HCT116 (cell line): Measurements from ENCODE around the gene STOML3.

ENCODE experiments used
- CEBPB ChIP-seq: IDR thresholded peaks from 2 replicates; pipeline ENCODE4 v1.6.1; 2012; ENCODE audit warnings: low read depth
- EZH2phosphoT487 ChIP-seq: fragments of 200-600 bp; IDR thresholded peaks from 2 replicates; pipeline ENCODE4 v1.6.1; 2018; ENCODE audit warnings: antibody characterized with exemption, borderline replicate concordance
- POLR2A ChIP-seq: IDR thresholded peaks from 2 replicates; pipeline ENCODE4 v1.7.0; 2011; ENCODE audit warnings: borderline replicate concordance; ENCODE audit not compliant: insufficient read depth, insufficient read length; ENCODE audit errors: extremely low read depth
- POLR2AphosphoS5 ChIP-seq: IDR thresholded peaks from 2 replicates; pipeline ENCODE4 v1.6.1; 2011; ENCODE audit warnings: mild to moderate bottlenecking, low read depth, low read length, moderate library complexity
- YY1 ChIP-seq: IDR thresholded peaks from 2 replicates; pipeline ENCODE4 v1.6.1; 2011; ENCODE audit warnings: low read length, low read depth, moderate library complexity, mild to moderate bottlenecking; ENCODE audit not compliant: insufficient replicate concordance; ENCODE audit errors: extremely low read depth
- TF ChIP-seq, protein P1 (sequence below), 3 experiments: fragments of 200-600 bp in 1 of 3; sonication (generic) in 1 of 3; IDR thresholded peaks in 2 of 3; conservative IDR thresholded peaks in 1 of 3; 2 replicates each; pipeline ENCODE4 v1.5.1; 2012 to 2017; ENCODE audit warnings: low read depth in 2 of 3, low read length in 2 of 3, antibody characterized with exemption in 1 of 3, borderline replicate concordance in 1 of 3, control low read depth in 1 of 3, mild to moderate bottlenecking in 1 of 3, mixed read lengths in 1 of 3, mixed run types in 1 of 3, moderate library complexity in 1 of 3; ENCODE audit not compliant: insufficient read depth in 1 of 3
- TF ChIP-seq, protein P2 (sequence below): IDR thresholded peaks from 2 replicates; pipeline ENCODE4 v1.6.1; 2011; ENCODE audit warnings: mild to moderate bottlenecking, low read length, moderate library complexity; ENCODE audit not compliant: insufficient replicate concordance; ENCODE audit errors: extremely low read depth

DNA sequence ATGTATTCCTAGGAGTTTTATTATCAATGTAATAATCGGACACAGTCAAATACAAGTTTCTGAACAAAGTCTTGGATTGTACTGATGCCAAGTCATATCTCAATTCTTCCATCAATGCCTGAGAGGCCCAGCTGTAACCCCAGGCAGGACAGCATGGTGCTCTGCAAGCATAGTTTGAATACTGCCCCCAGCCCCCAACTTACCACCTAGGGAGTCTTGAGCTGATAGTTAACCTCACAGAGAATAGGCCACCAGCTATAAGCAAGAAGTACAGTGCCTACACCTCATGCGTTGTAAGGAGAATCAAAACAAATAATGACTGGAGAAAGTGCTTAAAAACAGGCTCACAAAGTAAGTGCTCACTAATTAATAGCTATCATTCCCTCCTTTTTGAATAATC lies 44.6 kb upstream of the STOML3 start:
- TF ChIP-seq POLR2A (no peak), EZH2phosphoT487 (no peak), POLR2AphosphoS5 (no peak), CEBPB (no peak), YY1 (no peak)
- TF ChIP-seq, protein P1, sequence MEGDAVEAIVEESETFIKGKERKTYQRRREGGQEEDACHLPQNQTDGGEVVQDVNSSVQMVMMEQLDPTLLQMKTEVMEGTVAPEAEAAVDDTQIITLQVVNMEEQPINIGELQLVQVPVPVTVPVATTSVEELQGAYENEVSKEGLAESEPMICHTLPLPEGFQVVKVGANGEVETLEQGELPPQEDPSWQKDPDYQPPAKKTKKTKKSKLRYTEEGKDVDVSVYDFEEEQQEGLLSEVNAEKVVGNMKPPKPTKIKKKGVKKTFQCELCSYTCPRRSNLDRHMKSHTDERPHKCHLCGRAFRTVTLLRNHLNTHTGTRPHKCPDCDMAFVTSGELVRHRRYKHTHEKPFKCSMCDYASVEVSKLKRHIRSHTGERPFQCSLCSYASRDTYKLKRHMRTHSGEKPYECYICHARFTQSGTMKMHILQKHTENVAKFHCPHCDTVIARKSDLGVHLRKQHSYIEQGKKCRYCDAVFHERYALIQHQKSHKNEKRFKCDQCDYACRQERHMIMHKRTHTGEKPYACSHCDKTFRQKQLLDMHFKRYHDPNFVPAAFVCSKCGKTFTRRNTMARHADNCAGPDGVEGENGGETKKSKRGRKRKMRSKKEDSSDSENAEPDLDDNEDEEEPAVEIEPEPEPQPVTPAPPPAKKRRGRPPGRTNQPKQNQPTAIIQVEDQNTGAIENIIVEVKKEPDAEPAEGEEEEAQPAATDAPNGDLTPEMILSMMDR (IDR thresholded peaks at IDR 0.05 in 2 of 3, conservative IDR thresholded peaks at IDR 0.05 in 1 of 3; ENCODE audit: borderline replicate concordance in 1 of 3, insufficient read depth in 1 of 3, low read depth in 2 of 3, low read length in 2 of 3) = no peak
- TF ChIP-seq, protein P2, sequence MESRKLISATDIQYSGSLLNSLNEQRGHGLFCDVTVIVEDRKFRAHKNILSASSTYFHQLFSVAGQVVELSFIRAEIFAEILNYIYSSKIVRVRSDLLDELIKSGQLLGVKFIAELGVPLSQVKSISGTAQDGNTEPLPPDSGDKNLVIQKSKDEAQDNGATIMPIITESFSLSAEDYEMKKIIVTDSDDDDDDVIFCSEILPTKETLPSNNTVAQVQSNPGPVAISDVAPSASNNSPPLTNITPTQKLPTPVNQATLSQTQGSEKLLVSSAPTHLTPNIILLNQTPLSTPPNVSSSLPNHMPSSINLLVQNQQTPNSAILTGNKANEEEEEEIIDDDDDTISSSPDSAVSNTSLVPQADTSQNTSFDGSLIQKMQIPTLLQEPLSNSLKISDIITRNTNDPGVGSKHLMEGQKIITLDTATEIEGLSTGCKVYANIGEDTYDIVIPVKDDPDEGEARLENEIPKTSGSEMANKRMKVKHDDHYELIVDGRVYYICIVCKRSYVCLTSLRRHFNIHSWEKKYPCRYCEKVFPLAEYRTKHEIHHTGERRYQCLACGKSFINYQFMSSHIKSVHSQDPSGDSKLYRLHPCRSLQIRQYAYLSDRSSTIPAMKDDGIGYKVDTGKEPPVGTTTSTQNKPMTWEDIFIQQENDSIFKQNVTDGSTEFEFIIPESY = no peak
